SK-N-MC (cell line): ENCODE measurements around the gene APEX2.
"Not testable (repeated sequence)": the region's sequence is repeated elsewhere in the genome, so short reads cannot be mapped to it uniquely, and the experiment has no call there.

ENCODE experiments used
- DNase-seq: peaks from one replicate; pipeline ENCODE4 v3.0.0-alpha.2; 2011; ENCODE audit warnings: low read depth, low spot score
- H3K27ac ChIP-seq: fragments of 200-600 bp; sonication (generic); 2 replicates; pipeline ENCODE4 v1.5.1; 2016; ENCODE audit warnings: mixed run types
- H3K36me3 ChIP-seq: fragments of 200-600 bp; sonication (generic); 2 replicates; pipeline ENCODE4 v1.6.1; 2017; ENCODE audit warnings: antibody characterized with exemption, low read length, mixed read lengths; ENCODE audit not compliant: insufficient read depth
- H3K4me3 ChIP-seq: fragments of 200-600 bp; sonication (generic); 2 replicates; pipeline ENCODE4 v1.5.1; 2016
- H3K9ac ChIP-seq: fragments of 200-600 bp; sonication (generic); 2 replicates; pipeline ENCODE4 v1.8.0; 2017; ENCODE audit warnings: mixed run types, mixed read lengths; ENCODE audit not compliant: insufficient read length
- H3K9me3 ChIP-seq: fragments of 200-600 bp; sonication (generic); 2 replicates; pipeline ENCODE4 v1.6.1; 2017; ENCODE audit warnings: low read depth, mild to moderate bottlenecking, antibody characterized with exemption, low read length, moderate library complexity, mixed read lengths
- EZH2 ChIP-seq: fragments of 200-600 bp; sonication (generic); IDR thresholded peaks from one replicate; pipeline ENCODE4 v1.6.1; 2017; ENCODE audit warnings: antibody characterized with exemption
- FOXP2 ChIP-seq: optimal IDR thresholded peaks from 2 replicates; pipeline ENCODE3; 2011; ENCODE audit warnings: mild to moderate bottlenecking, moderate library complexity; ENCODE audit not compliant: insufficient read depth; ENCODE audit errors: extremely low read length, control extremely low read depth
- POLR2AphosphoS5 ChIP-seq: IDR thresholded peaks from 2 replicates; pipeline ENCODE4 v1.6.1; 2012; ENCODE audit warnings: mild to moderate bottlenecking, low read depth, low read length, borderline replicate concordance

The APEX2 gene

GRCh38 chrX:54999717-55000598, at the start of gene APEX2:
Gene APEX2, plus strand, starts transcription at chrX:55000363. Its CDS starts 60 bp downstream, at chrX:55000423.
- peak; percentile 48 for DNase-seq
- peak within 1 kb of the TSS; percentile 79 for H3K9ac ChIP-seq
- peaks cover 28% of the 10 kb centered on the region; the same call in 1 of the 2 replicates for H3K36me3 ChIP-seq
- H3K27ac ChIP-seq, result peak within 1 kb of the TSS; percentile 76; the same call in 1 of the 2 replicates
- TF ChIP-seq POLR2AphosphoS5 (peak; percentile 80), FOXP2 (no peak)
- H3K9me3 ChIP-seq, result no peaks in the 10 kb centered on the region
- peak within 1 kb of the TSS; percentile 75 for H3K4me3 ChIP-seq

DNA sequence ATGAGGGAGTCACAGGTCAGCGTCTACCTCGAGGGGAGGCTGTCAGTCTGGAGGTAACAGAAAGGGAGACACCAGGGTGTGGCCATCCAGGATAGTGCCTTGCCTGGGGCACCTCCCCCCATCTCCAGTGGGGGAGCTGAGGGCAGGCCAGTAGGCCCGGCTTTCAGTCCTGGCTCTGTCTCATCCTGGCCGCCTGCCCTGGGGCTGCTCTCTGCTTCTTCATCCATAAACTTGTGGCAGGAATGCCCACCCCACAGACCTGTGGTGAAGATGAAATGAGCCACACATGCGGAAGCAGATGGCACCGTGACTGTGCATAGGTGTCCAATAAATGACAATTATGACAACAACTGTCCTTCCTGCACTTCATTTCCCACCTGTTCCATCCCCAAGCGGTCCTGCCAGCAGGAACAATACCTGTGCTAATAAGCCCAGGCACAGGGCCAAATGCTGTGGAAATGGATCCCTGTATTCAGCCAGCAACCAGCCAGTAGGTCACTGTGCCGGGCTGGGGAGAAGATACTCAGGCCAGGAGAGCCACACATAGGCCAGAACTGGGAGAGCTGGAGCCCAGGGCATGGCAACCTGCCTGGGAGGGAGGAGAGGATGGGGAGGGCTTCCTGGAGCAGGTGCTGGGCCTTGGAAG, 49.3 kb upstream of the APEX2 start:
- no peaks in the 10 kb centered on the region for H3K9me3 ChIP-seq
- no peak overlapping the region for H3K27ac ChIP-seq
- no peak for TF ChIP-seq POLR2AphosphoS5
- no peak for TF ChIP-seq EZH2
- TF ChIP-seq FOXP2, result no peak
- no peaks in the 10 kb centered on the region for H3K36me3 ChIP-seq
- no peak overlapping the region for H3K4me3 ChIP-seq
- no peak overlapping the region for H3K9ac ChIP-seq
- DNase-seq, result no peak

- no peak for DNase-seq
- Histone ChIP-seq H3K4me3 (no peak overlapping the region), H3K36me3 (no peaks in the 10 kb centered on the region), H3K9me3 (no peaks in the 10 kb centered on the region), H3K9ac (no peak overlapping the region), H3K27ac (no peak overlapping the region)
- TF ChIP-seq POLR2AphosphoS5, result no peak
These were observed 38.4 kb upstream of the APEX2 start for GRCh38 chrX:54961750-54962149.

GRCh38 chrX:54964766-54965497, 35.2 kb upstream of the APEX2 start:
- no peak for TF ChIP-seq POLR2AphosphoS5
- TF ChIP-seq EZH2, result no peak
- no peak for TF ChIP-seq FOXP2
- Histone ChIP-seq H3K36me3 (no peaks in the 10 kb centered on the region), H3K9me3 (no peaks in the 10 kb centered on the region), H3K4me3 (no peak overlapping the region), H3K9ac (no peak overlapping the region), H3K27ac (no peak overlapping the region)
- no peak for DNase-seq

DNA sequence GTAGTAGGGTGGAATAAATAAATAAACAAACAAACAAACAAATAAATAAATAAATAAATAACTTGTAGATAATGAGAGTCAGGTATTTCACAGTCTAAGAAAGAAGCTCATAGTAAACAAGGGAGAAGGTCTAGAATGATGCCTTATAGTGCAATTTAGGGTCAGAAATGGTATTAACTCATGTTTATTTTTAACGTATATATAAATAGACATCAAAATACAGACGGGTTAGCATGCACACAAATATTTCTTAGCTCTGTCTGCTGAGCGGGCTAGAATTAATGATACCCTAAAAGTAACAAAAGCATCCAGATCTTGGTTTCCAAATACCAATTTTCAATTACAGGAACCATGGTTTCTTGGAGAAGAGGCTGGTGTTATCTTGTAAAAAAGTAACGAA, 22.8 kb upstream of the APEX2 start:
- H3K36me3 ChIP-seq, result no peaks in the 10 kb centered on the region
- DNase-seq, result no peak
- H3K9ac ChIP-seq, result no peak overlapping the region
- TF ChIP-seq FOXP2 (no peak), POLR2AphosphoS5 (no peak), EZH2 (no peak)
- no peaks in the 10 kb centered on the region for H3K9me3 ChIP-seq
- no peak overlapping the region for H3K27ac ChIP-seq
- no peak overlapping the region for H3K4me3 ChIP-seq

- H3K4me3 ChIP-seq, result no peak overlapping the region
- H3K9me3 ChIP-seq, result no peaks in the 10 kb centered on the region
- H3K9ac ChIP-seq, result no peak overlapping the region
- DNase-seq, result no peak
- TF ChIP-seq EZH2, result no peak
- H3K27ac ChIP-seq, result no peak overlapping the region
- no peaks in the 10 kb centered on the region for H3K36me3 ChIP-seq
These were observed 21.7 kb upstream of the APEX2 start for GRCh38 chrX:54978448-54978847.

DNA sequence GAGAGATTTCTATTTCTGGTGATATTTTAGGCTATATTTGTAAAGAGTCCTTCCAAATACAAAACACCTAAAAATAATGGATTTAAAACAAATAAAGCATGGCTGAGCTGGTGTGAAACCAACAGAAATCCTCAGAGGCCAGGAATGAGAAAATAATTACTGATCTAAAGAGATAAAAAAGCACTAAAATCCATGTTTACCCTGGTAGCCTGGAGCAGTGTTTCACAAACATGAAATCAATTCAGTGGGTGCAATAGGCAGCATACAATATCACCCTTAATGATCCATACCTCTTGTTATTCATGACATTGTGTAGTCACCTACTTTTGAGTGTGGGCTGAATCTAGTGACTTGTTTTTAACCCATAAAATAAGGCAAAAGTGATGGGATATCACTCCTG, 20.7 kb upstream of the APEX2 start:
- TF ChIP-seq POLR2AphosphoS5, result no peak
- no peak for TF ChIP-seq FOXP2
- no peak for TF ChIP-seq EZH2
- no peaks in the 10 kb centered on the region for H3K36me3 ChIP-seq
- no peak overlapping the region for H3K27ac ChIP-seq
- DNase-seq, result no peak
- no peak overlapping the region for H3K4me3 ChIP-seq
- H3K9me3 ChIP-seq, result no peaks in the 10 kb centered on the region
- H3K9ac ChIP-seq, result no peak overlapping the region

GRCh38 chrX:54980334-54980733, 19.8 kb upstream of the APEX2 start:
- H3K9ac ChIP-seq, result no peak overlapping the region

DNA sequence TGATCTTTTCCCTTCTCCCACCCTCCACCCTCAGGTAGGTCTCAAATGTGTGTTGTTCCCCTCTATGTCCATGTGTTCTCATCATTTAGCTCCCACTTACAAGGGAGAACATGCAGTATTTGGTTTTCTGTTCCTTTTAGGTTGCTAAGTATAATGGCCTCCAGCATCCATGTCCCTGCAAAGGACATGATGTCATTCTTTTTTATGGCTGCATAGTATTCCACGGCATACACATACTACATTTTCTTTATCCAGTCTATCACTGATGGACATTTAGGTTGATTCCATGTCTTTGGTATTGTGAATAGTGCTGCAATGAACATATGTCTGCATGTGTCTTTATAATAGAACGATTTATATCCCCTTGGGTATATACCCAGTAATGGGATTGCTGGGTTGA, 16.9 kb upstream of the APEX2 start:
- H3K4me3 ChIP-seq, H3K9me3 ChIP-seq, DNase-seq, H3K36me3 ChIP-seq, H3K9ac ChIP-seq, H3K27ac ChIP-seq: not testable (repeated sequence)

More at GRCh38 chrX:54980334-54980733, 19.8 kb upstream of the APEX2 start:
- DNase-seq, result no peak
- Histone ChIP-seq H3K4me3 (no peak overlapping the region), H3K27ac (no peak overlapping the region), H3K36me3 (no peaks in the 10 kb centered on the region), H3K9me3 (no peaks in the 10 kb centered on the region)
- TF ChIP-seq FOXP2, result no peak
- no peak for TF ChIP-seq POLR2AphosphoS5
- no peak for TF ChIP-seq EZH2
